HG03354 (cell line): Measurements from ENCODE around the gene GIMAP5.

ENCODE experiments used
- ATAC-seq: cut with Tn5 transposase; IDR thresholded peaks from one replicate; pipeline ENCODE4 v1.9.1; 2021; ENCODE audit warnings: mild to moderate bottlenecking; ENCODE audit not compliant: unreplicated experiment, poor library complexity, severe bottlenecking

Gene GIMAP5

GRCh38 chr7:150733482-150734095 lies 3.6 kb upstream of the GIMAP5 start:
- no peak for ATAC-seq

- ATAC-seq = no peak
Observed at GRCh38 chr7:150734254-150734653, 3.0 kb upstream of the GIMAP5 start.

GRCh38 chr7:150735596-150736358 lies 1.4 kb upstream of the GIMAP5 start:
- ATAC-seq = no peak

- peak; percentile 8 for ATAC-seq
Observed at GRCh38 chr7:150736864-150737263, 354 bp upstream of the GIMAP5 start.

GRCh38 chr7:150738092-150738491 lies 874 bp downstream of the GIMAP5 start:
- no peak for ATAC-seq

GRCh38 chr7:150738591-150739001 lies 1.4 kb downstream of the GIMAP5 start:
- ATAC-seq = no peak

DNA sequence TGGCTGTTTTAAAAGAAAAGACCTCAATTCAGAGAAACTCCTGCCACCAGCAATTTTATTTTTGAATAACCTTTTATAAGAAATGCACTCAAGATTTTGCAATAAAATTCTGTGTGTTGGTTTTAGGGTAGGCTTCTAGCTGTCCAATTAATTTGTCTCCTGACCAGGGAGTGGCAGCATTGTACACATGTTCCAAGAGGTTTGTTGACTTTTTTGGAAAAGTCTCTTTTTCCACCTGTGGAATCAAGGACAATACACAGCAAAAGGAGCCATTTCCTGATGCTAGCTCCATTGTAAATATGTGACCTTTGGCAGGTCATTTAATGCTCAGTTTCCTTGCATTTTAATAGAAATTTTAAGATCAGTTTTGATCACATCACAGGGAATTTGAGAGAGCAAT lies 1.8 kb downstream of the GIMAP5 start:
- no peak for ATAC-seq

- ATAC-seq = no peak
Observed at GRCh38 chr7:150740053-150740452, 2.8 kb downstream of the GIMAP5 start.

DNA sequence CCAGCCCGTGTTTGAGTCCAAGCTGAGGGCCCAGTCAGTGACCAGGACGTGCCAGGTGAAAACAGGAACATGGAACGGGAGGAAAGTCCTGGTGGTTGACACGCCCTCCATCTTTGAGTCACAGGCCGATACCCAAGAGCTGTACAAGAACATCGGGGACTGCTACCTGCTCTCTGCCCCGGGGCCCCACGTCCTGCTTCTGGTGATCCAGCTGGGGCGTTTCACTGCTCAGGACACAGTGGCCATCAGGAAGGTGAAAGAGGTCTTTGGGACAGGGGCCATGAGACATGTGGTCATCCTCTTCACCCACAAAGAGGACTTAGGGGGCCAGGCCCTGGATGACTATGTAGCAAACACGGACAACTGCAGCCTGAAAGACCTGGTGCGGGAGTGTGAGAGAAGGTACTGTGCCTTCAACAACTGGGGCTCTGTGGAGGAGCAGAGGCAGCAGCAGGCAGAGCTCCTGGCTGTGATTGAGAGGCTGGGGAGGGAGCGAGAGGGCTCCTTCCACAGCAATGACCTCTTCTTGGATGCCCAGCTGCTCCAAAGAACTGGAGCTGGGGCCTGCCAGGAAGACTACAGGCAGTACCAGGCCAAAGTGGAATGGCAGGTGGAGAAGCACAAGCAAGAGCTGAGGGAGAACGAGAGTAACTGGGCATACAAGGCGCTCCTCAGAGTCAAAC lies 5.2 kb downstream of the GIMAP5 start:
- ATAC-seq = no peak

DNA sequence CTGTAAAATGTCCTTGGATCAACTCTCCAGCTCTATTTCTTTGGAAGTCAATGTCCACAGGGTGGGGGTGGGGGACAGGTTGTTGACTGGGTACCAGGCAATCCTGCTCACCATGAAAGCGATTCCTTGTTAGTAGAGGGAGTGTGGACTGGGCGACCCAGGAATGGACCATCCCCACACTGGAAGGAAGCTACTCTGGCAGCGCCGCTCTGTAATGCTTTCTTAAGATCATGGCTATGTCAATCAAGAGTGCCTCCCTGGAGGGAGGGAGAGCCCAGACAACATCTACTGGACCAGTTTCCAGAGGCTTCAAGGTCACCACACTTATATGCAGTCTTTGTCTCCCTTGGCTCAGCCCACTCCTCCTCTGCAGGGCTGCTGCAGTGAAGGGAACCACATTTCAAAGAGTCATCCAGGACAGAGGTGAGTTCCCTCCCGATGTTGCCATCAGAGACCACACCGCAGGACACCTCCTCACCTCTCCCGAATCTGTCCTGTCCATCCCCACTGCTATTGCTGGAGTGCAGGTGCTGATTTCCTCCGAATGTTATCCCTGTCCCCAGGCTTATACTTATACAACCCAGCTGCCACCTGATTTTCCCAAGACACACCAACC lies 6.9 kb downstream of the GIMAP5 start:
- no peak for ATAC-seq

DNA sequence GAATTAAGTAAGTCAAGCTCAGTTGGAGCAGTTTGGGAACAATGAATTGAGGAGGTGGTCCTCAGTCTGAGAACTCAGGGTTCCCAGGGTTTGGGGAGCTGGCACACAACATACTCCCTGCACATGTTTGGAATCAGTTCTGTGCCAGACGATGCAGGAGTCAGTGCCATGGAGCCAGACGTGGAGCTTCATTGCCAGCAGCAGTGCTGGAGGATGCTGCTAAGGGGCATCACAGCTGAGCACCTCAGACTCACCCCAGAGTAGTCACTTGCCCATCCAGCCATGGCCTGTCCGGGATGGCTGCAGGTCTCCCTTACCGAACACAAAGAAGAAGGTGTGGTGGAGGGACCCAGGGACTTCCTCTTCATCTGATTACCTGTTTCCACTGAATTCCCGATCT lies 7.9 kb downstream of the GIMAP5 start:
- ATAC-seq = no peak

GRCh38 chr7:150745876-150746275 lies 8.7 kb downstream of the GIMAP5 start:
- no peak for ATAC-seq

- no peak for ATAC-seq
Observed at GRCh38 chr7:150746921-150747320, 9.7 kb downstream of the GIMAP5 start.

DNA sequence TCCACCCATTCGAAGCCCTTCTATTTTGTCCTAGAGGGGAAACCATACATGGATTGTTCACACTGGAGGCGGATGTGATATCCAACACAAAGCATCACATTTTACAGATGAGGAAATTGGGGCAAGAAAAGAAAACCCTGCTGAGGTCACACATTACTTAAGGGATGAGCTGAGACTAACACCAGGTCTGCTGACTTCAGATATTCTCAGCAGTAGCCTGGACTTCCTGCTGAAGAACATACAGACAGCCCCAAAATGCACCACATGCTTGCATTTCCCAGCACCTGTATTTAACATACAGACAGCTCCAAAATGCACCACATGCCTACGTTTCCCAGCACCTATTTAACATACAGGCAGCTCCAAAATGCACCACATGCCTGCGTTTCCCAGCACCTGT lies 11.2 kb downstream of the GIMAP5 start:
- ATAC-seq = no peak

- no peak for ATAC-seq
Observed at GRCh38 chr7:150751702-150752101, 14.5 kb downstream of the GIMAP5 start.

DNA sequence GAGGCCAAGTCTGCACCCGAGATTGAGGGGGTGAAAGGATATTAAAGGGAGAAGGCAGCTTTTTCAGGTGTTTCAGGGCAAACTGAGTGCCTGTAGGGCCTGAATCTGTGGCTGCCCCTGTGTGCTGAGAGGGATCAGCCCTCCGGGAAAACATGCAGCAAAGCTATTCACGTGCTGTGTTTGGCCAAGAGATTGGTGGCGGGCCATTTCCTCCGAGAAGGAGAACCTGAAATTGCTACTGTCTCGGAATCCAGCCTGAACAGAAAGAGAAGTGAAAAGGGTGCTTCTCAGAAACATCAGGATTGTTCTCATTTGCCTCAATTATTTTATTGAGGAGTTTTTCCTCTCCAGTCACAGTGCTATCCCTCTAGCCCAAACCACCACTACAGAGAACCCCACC lies 16.0 kb downstream of the GIMAP5 start:
- ATAC-seq = no peak

DNA sequence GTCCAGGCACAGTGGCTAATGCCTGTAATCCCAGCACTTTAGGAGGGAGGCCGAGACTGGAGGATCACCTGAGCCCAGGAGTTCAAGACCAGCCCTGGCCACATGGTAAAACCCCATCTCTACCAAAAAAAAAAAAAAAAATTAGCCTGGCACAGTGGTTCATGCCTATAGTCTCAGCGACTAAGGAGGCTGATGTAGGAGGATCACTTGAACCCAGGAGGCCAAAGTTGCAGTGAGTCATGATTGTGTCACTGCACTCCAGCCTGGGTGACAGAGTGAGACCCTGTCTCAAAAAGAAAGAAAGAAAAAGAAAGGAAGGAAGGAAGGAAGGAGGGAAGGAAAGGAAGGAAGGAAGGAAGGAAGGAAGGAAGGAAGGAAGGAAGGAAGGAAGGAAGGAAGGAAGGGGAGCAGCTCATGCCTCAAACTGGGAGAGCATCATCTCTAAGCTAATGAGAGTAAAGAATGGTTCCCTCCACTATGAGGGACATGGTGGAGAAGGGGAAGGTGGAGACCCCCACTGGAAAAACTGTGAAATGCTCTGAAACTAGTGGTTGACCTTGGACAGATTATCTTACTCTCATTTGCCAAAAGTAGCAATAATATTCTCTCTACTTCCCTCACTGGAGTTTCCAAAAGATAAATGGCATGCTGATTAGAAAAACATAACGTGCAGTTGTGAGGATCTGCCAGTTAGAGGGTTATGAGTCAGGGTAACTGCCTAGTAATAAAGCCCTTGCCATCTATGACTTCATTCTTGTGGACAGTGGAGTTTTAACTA lies 16.8 kb downstream of the GIMAP5 start:
- ATAC-seq = peak; percentile 52

DNA sequence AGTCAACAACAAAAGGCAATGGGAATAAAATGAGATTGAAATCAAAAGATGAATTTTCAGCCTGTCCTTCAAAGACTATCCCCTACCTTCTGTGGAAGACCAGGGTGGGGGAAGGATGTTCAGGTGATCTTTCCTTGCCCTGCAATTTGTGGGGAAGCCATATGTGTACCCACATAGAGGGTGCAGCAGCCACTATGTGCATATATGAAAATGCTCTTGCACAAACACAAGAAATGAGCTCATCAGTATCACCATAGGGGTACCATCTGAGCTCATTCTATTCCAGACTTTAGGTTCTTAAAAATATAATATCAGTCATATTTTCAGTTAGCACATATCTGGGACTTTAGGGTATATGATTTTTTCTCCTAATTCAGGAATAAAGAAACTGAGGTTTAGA lies 17.7 kb downstream of the GIMAP5 start:
- ATAC-seq = no peak

- peak; percentile 60 for ATAC-seq
Observed at GRCh38 chr7:150755473-150756099, 18.4 kb downstream of the GIMAP5 start.
